GM12878 (cell line): ENCODE data around the gene EXOSC10.

Source experiments
- KDM1A ChIP-seq: fragments of 200-600 bp; sonication (generic); IDR thresholded peaks from 2 replicates; pipeline ENCODE4 v1.6.1; 2016; ENCODE audit warnings: borderline replicate concordance
- TCF3 ChIP-seq: IDR thresholded peaks from 2 replicates; pipeline ENCODE4 v1.6.1; 2012; ENCODE audit warnings: low read depth, mild to moderate bottlenecking, low read length, borderline replicate concordance; ENCODE audit not compliant: insufficient read depth

GRCh38 chr1:11039351-11040104 lies 60.1 kb downstream of the EXOSC10 start:
- no peak for TF ChIP-seq KDM1A
- no peak for TF ChIP-seq TCF3
